ENCODE data around the gene C11orf21. TPM values are rescaled to one million over a fixed set of nuclear protein-coding genes. Genes with fewer than 3 reads are reported as not detected.

C11orf21 gene
- total RNA-seq, 2 donors from 2014 or later, result 0.26 to 0.33 TPM

- intact Hi-C loops (cut with DNase I), result no loop called here
- Histone ChIP-seq H3K4me3 (no peak overlapping the region), H3K27me3 (peaks cover 0 to 10% of the 10 kb centered on the region in 2 donors), H3K27ac (peak overlapping the region in 1 of 4 donors; percentile 35), H3K4me1 (peaks cover 29% of the 10 kb centered on the region), H3K9me3 (no peaks in the 10 kb centered on the region), H3K36me3 (replicated peaks in 1 of 2; ENCODE audit: insufficient read depth in 1 of 2, low read depth in 2 of 2) (no peaks in the 10 kb centered on the region)
- ATAC-seq (no peak), DNase-seq (no peak)
- 79 to 82% methylated on average over 15 of the region's 15 CpGs for WGBS, 2 donors
- no peak for TF ChIP-seq POLR2A (IDR thresholded peaks at IDR 0.05)
- TF ChIP-seq, protein P1, sequence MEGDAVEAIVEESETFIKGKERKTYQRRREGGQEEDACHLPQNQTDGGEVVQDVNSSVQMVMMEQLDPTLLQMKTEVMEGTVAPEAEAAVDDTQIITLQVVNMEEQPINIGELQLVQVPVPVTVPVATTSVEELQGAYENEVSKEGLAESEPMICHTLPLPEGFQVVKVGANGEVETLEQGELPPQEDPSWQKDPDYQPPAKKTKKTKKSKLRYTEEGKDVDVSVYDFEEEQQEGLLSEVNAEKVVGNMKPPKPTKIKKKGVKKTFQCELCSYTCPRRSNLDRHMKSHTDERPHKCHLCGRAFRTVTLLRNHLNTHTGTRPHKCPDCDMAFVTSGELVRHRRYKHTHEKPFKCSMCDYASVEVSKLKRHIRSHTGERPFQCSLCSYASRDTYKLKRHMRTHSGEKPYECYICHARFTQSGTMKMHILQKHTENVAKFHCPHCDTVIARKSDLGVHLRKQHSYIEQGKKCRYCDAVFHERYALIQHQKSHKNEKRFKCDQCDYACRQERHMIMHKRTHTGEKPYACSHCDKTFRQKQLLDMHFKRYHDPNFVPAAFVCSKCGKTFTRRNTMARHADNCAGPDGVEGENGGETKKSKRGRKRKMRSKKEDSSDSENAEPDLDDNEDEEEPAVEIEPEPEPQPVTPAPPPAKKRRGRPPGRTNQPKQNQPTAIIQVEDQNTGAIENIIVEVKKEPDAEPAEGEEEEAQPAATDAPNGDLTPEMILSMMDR (IDR thresholded peaks at IDR 0.05), result no peak
These were observed 28.4 kb downstream of the C11orf21 start for GRCh38 chr11:2273311-2273710.

- no peak for TF ChIP-seq POLR2A (IDR thresholded peaks at IDR 0.05)
- TF ChIP-seq, protein P1 (IDR thresholded peaks at IDR 0.05), result no peak
- 81 to 83% methylated on average over 7 of the region's 7 CpGs for WGBS, 2 donors
- Histone ChIP-seq H3K27ac (no peak overlapping the region), H3K36me3 (replicated peaks in 1 of 2; ENCODE audit: insufficient read depth in 1 of 2, low read depth in 2 of 2) (no peaks in the 10 kb centered on the region), H3K9me3 (no peaks in the 10 kb centered on the region), H3K27me3 (peaks cover 0 to 10% of the 10 kb centered on the region in 2 donors), H3K4me3 (no peak overlapping the region), H3K4me1 (peaks cover 30% of the 10 kb centered on the region)
- intact Hi-C loops (cut with DNase I), result no loop called here
- no peak for DNase-seq
- no peak for ATAC-seq
These were observed 28.8 kb downstream of the C11orf21 start for GRCh38 chr11:2272946-2273280.

GRCh38 chr11:2272228-2272945, 29.3 kb downstream of the C11orf21 start:
- DNase-seq, result peak in 1 of 4 donors; percentile 8
- H3K27me3 ChIP-seq, result peaks cover 0 to 10% of the 10 kb centered on the region in 2 donors
- H3K9me3 ChIP-seq, result no peaks in the 10 kb centered on the region
- no peak overlapping the region for H3K27ac ChIP-seq
- TF ChIP-seq POLR2A (IDR thresholded peaks at IDR 0.05), result no peak
- TF ChIP-seq, protein P1 (IDR thresholded peaks at IDR 0.05), result no peak
- WGBS, 2 donors, result 67 to 79% methylated on average over 12 to 21 of the region's 21 CpGs
- ATAC-seq, result no peak
- no peak overlapping the region for H3K4me3 ChIP-seq
- H3K4me1 ChIP-seq, result peaks cover 30% of the 10 kb centered on the region
- no peaks in the 10 kb centered on the region for H3K36me3 ChIP-seq (replicated peaks in 1 of 2; ENCODE audit: insufficient read depth in 1 of 2, low read depth in 2 of 2)
- intact Hi-C loops (cut with DNase I), result no loop called here

- ATAC-seq, result no peak
- Histone ChIP-seq H3K36me3 (replicated peaks in 1 of 2; ENCODE audit: insufficient read depth in 1 of 2, low read depth in 2 of 2) (no peaks in the 10 kb centered on the region), H3K4me3 (no peak overlapping the region), H3K27ac (no peak overlapping the region), H3K9me3 (no peaks in the 10 kb centered on the region), H3K4me1 (peaks cover 30% of the 10 kb centered on the region), H3K27me3 (peaks cover 0 to 10% of the 10 kb centered on the region in 2 donors)
- DNase-seq, result peak in 1 of 4 donors; percentile 11
- intact Hi-C loops (cut with DNase I), result no loop called here
- no peak for TF ChIP-seq POLR2A (IDR thresholded peaks at IDR 0.05)
- TF ChIP-seq, protein P1 (IDR thresholded peaks at IDR 0.05), result no peak
- 23 to 30% methylated on average over 26 to 45 of the region's 45 CpGs for WGBS, 2 donors
These were observed 30.1 kb downstream of the C11orf21 start for GRCh38 chr11:2271327-2272227.
